ENCODE data around the gene ZBTB16. TPM values are rescaled to one million over a fixed set of nuclear protein-coding genes. Genes with fewer than 3 reads are reported as not detected.

ZBTB16 gene
- total RNA-seq, 1 experiment from 2014 or later, result 70.4 TPM

DNA sequence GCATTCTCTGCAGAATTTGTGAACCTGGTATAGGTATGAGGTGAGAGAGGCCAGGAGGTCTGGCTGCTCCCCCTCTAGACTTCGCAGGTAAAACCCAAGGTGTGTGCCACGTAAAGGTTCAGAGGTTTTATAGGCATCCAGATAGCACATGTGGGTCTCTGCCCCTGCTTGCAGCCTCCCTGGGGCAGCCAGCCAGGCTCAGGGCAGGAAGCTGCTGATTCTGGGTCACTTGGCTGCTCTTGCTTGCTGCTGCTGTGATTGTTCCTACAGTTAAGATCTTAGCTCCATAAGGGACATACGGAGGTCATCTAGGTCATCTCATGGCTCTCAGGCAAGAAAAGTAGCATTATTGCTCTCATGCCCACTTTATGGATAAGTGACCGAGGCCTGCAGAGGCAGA, 30.2 kb downstream of the ZBTB16 start:
- POLR2A ChIA-PET, result interaction anchor here (1.2 kb wide), 2 partner anchors 8 to 9 kb away, joined by 3 to 6 read pairs; no protein-coding TSS in a partner anchor
- H3K27ac Mint-ChIP-seq (ENCODE audit: low read depth, unreplicated experiment), result peak overlapping the region; percentile 36
- no peak overlapping the region for H3K4me3 Mint-ChIP-seq (ENCODE audit: unreplicated experiment)
- DNase-seq (ENCODE audit: unreplicated experiment), result no peak
- TF ChIP-seq, protein P1, sequence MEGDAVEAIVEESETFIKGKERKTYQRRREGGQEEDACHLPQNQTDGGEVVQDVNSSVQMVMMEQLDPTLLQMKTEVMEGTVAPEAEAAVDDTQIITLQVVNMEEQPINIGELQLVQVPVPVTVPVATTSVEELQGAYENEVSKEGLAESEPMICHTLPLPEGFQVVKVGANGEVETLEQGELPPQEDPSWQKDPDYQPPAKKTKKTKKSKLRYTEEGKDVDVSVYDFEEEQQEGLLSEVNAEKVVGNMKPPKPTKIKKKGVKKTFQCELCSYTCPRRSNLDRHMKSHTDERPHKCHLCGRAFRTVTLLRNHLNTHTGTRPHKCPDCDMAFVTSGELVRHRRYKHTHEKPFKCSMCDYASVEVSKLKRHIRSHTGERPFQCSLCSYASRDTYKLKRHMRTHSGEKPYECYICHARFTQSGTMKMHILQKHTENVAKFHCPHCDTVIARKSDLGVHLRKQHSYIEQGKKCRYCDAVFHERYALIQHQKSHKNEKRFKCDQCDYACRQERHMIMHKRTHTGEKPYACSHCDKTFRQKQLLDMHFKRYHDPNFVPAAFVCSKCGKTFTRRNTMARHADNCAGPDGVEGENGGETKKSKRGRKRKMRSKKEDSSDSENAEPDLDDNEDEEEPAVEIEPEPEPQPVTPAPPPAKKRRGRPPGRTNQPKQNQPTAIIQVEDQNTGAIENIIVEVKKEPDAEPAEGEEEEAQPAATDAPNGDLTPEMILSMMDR (IDR thresholded peaks at IDR 0.05; ENCODE audit: unreplicated experiment), result no peak
- CTCF ChIA-PET, result no interaction called here
- H3K4me1 Mint-ChIP-seq (ENCODE audit: insufficient read depth, unreplicated experiment), result peaks cover 85% of the 10 kb centered on the region
- intact Hi-C loops (cut with micrococcal nuclease), result no loop called here
- H3K9me3 Mint-ChIP-seq (ENCODE audit: unreplicated experiment), result no peaks in the 10 kb centered on the region
- no TSS peak for BruUV-seq (replicated peaks)
- no peaks in the 10 kb centered on the region for H3K27me3 Mint-ChIP-seq (ENCODE audit: insufficient read depth, unreplicated experiment)
- H3K36me3 Mint-ChIP-seq (ENCODE audit: insufficient read depth, unreplicated experiment), result peaks cover 100% of the 10 kb centered on the region

GRCh38 chr11:114090225-114090910, 30.9 kb downstream of the ZBTB16 start:
- Mint-ChIP-seq H3K36me3 (ENCODE audit: insufficient read depth, unreplicated experiment) (peaks cover 100% of the 10 kb centered on the region), H3K9me3 (ENCODE audit: unreplicated experiment) (no peaks in the 10 kb centered on the region), H3K27ac (ENCODE audit: low read depth, unreplicated experiment) (peak overlapping the region; percentile 36), H3K4me1 (ENCODE audit: insufficient read depth, unreplicated experiment) (peaks cover 80% of the 10 kb centered on the region), H3K4me3 (ENCODE audit: unreplicated experiment) (no peak overlapping the region), H3K27me3 (ENCODE audit: insufficient read depth, unreplicated experiment) (no peaks in the 10 kb centered on the region)
- TF ChIP-seq, protein P1 (IDR thresholded peaks at IDR 0.05; ENCODE audit: unreplicated experiment), result no peak
- no TSS peak for BruUV-seq (replicated peaks)
- intact Hi-C loops (cut with micrococcal nuclease), result no loop called here
- DNase-seq (ENCODE audit: unreplicated experiment), result no peak
- POLR2A ChIA-PET, result interaction anchor here (1.2 to 1.3 kb wide), 3 partner anchors 8 to 9 kb away, joined by 3 to 6 read pairs (median 6); no protein-coding TSS in a partner anchor
- CTCF ChIA-PET, result no interaction called here

DNA sequence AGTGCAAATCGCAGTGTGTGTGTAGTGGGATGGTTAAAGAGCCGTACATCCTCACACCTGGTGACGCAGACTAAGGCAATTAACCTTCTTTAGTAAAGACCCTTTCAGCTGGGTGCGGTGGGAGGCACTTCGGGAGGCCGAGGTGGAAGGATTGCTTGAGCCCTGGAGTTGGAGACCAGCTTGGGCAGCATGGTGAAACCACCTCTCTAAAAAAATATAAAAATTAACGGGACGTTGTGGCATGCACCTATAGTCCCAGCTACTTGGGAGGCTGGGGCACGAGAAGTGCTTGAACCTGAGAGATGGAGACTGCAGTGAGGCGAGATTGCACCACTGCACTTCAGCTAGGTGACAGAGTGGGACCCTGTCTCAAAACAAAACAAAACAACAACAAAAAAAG, 31.5 kb downstream of the ZBTB16 start:
- intact Hi-C loops (cut with micrococcal nuclease), result no loop called here
- CTCF ChIA-PET, result no interaction called here
- BruUV-seq (replicated peaks), result no TSS peak
- Mint-ChIP-seq H3K4me3 (ENCODE audit: unreplicated experiment) (no peak overlapping the region), H3K4me1 (ENCODE audit: insufficient read depth, unreplicated experiment) (peaks cover 79% of the 10 kb centered on the region), H3K36me3 (ENCODE audit: insufficient read depth, unreplicated experiment) (peaks cover 100% of the 10 kb centered on the region), H3K9me3 (ENCODE audit: unreplicated experiment) (no peaks in the 10 kb centered on the region), H3K27ac (ENCODE audit: low read depth, unreplicated experiment) (peak overlapping the region; percentile 79), H3K27me3 (ENCODE audit: insufficient read depth, unreplicated experiment) (no peaks in the 10 kb centered on the region)
- no peak for DNase-seq (ENCODE audit: unreplicated experiment)
- TF ChIP-seq, protein P1 (IDR thresholded peaks at IDR 0.05; ENCODE audit: unreplicated experiment), result no peak
- POLR2A ChIA-PET, result interaction anchor here (1.2 to 1.3 kb wide), 2 partner anchors 9 to 10 kb away, joined by 6 read pairs; no protein-coding TSS in a partner anchor

- CTCF ChIA-PET, result no interaction called here
- DNase-seq (ENCODE audit: unreplicated experiment), result no peak
These were observed 32.2 kb downstream of the ZBTB16 start for GRCh38 chr11:114091516-114092397.

More at GRCh38 chr11:114091516-114092397, 32.2 kb downstream of the ZBTB16 start:
- Mint-ChIP-seq H3K9me3 (ENCODE audit: unreplicated experiment) (no peaks in the 10 kb centered on the region), H3K4me1 (ENCODE audit: insufficient read depth, unreplicated experiment) (peaks cover 79% of the 10 kb centered on the region), H3K4me3 (ENCODE audit: unreplicated experiment) (no peak overlapping the region), H3K27me3 (ENCODE audit: insufficient read depth, unreplicated experiment) (no peaks in the 10 kb centered on the region), H3K36me3 (ENCODE audit: insufficient read depth, unreplicated experiment) (peaks cover 100% of the 10 kb centered on the region), H3K27ac (ENCODE audit: low read depth, unreplicated experiment) (peak overlapping the region; percentile 79)
- POLR2A ChIA-PET, result interaction anchor here (1.3 kb wide), 1 partner anchor 8 kb away, joined by 6 read pairs; no protein-coding TSS in a partner anchor
- intact Hi-C loops (cut with micrococcal nuclease), result no loop called here
- TF ChIP-seq, protein P1 (IDR thresholded peaks at IDR 0.05; ENCODE audit: unreplicated experiment), result no peak
- BruUV-seq (replicated peaks), result no TSS peak
